GM21576 (cell line): Measurements from ENCODE around the gene GTSF1L.
A peak's percentile ranks its signal among the peaks of the same experiment; 100 is the strongest.
"Not testable (repeated sequence)": the region's sequence is repeated elsewhere in the genome, so short reads cannot be mapped to it uniquely, and the experiment has no call there.

Experiments
- ATAC-seq: cut with Tn5 transposase; IDR thresholded peaks from one replicate; pipeline ENCODE4 v1.9.1; 2021; ENCODE audit warnings: mild to moderate bottlenecking, moderate library complexity; ENCODE audit not compliant: unreplicated experiment

GTSF1L gene

GRCh38 chr20:43726811-43727338 is at the start of gene GTSF1L:
TSS of gene GTSF1L (minus strand) at chr20:43727002. CDS start at chr20:43726694, 308 bp downstream.
- no peak for ATAC-seq

GRCh38 chr20:43774754-43775153 is 48.0 kb upstream of the GTSF1L start:
- no peak for ATAC-seq

GRCh38 chr20:43771503-43772190 is 44.8 kb upstream of the GTSF1L start:
- no peak for ATAC-seq

- ATAC-seq: no peak
Observed at GRCh38 chr20:43770342-43770741, 43.5 kb upstream of the GTSF1L start.

GRCh38 chr20:43767686-43768474 is 41.1 kb upstream of the GTSF1L start:
- ATAC-seq: no peak

- ATAC-seq: no peak
Observed at GRCh38 chr20:43766917-43767316, 40.1 kb upstream of the GTSF1L start.

- ATAC-seq: no peak
Observed at GRCh38 chr20:43766385-43766784, 39.6 kb upstream of the GTSF1L start.

- ATAC-seq: no peak
Observed at GRCh38 chr20:43765916-43766315, 39.1 kb upstream of the GTSF1L start.

GRCh38 chr20:43762911-43763310 is 36.1 kb upstream of the GTSF1L start:
- ATAC-seq: no peak

- no peak for ATAC-seq
Observed at GRCh38 chr20:43761386-43762340, 34.9 kb upstream of the GTSF1L start.

- ATAC-seq: not testable (repeated sequence)
Observed at GRCh38 chr20:43757888-43758287, 31.1 kb upstream of the GTSF1L start.

GRCh38 chr20:43755851-43756250 is 29.0 kb upstream of the GTSF1L start:
- no peak for ATAC-seq

GRCh38 chr20:43755390-43755789 is 28.6 kb upstream of the GTSF1L start:
- no peak for ATAC-seq

- peak; percentile 44 for ATAC-seq
Observed at GRCh38 chr20:43752561-43753301, 25.9 kb upstream of the GTSF1L start.

- ATAC-seq: no peak
Observed at GRCh38 chr20:43752051-43752360, 25.2 kb upstream of the GTSF1L start.

- ATAC-seq: peak; percentile 78
Observed at GRCh38 chr20:43751167-43752050, 24.6 kb upstream of the GTSF1L start.

GRCh38 chr20:43750774-43751166 is 24.0 kb upstream of the GTSF1L start:
- ATAC-seq: no peak

GRCh38 chr20:43749734-43750294 is 23.0 kb upstream of the GTSF1L start:
- no peak for ATAC-seq

- ATAC-seq: no peak
Observed at GRCh38 chr20:43748274-43748673, 21.5 kb upstream of the GTSF1L start.
